ENCODE measurements around the gene CCZ1.

DNA sequence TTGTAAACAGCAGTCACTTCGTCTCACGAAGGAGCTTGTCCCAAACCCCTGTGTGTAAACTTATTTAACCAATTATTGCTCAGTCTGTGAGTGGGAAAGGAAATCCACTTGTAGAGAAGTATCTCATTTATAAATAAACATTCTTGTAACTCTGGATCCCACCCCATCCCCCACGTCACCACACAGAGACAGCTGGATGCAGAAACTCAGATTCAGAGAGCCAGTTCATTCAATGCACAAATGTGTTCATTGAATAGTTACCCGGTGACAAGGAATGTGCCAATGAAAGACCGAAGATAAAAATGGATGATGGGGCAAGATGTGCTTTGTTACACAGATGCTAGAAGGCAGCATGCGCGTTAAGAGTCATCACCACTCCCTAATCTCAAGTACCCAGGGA lies 26.2 kb upstream of the CCZ1 start:
- TF ChIP-seq, protein P1, sequence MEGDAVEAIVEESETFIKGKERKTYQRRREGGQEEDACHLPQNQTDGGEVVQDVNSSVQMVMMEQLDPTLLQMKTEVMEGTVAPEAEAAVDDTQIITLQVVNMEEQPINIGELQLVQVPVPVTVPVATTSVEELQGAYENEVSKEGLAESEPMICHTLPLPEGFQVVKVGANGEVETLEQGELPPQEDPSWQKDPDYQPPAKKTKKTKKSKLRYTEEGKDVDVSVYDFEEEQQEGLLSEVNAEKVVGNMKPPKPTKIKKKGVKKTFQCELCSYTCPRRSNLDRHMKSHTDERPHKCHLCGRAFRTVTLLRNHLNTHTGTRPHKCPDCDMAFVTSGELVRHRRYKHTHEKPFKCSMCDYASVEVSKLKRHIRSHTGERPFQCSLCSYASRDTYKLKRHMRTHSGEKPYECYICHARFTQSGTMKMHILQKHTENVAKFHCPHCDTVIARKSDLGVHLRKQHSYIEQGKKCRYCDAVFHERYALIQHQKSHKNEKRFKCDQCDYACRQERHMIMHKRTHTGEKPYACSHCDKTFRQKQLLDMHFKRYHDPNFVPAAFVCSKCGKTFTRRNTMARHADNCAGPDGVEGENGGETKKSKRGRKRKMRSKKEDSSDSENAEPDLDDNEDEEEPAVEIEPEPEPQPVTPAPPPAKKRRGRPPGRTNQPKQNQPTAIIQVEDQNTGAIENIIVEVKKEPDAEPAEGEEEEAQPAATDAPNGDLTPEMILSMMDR (conservative IDR thresholded peaks at IDR 0.05; ENCODE audit: low read depth, low read length): no peak
- no peak for TF ChIP-seq EZH2 (IDR thresholded peaks at IDR 0.05; ENCODE audit: borderline replicate concordance, low read depth, low read length, poor library complexity, severe bottlenecking)
